Measurements from ENCODE around the gene SLC36A2.
"Not testable (repeated sequence)": the region's sequence is repeated elsewhere in the genome, so short reads cannot be mapped to it uniquely, and the experiment has no call there.

SLC36A2 gene

DNA sequence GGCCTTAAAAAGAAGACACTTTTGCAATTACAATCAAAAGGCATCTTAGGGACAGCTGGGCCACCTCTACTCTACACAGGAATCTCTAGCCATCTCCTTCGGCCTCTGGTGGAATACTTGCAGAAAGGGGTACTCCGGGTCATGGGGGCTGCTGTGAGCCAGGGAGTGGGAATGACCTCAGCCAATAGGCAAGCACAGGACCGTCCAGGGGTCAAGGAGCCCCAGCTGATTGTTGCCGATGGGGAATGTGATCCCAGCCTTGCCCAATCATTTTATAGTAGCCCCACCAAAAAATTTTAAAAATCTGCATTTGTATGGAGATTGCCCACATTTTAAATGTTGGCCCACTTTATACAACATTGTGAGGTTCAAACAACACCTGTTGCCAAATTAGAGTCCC is 26.9 kb downstream of the SLC36A2 start:
- no peak for DNase-seq

DNA sequence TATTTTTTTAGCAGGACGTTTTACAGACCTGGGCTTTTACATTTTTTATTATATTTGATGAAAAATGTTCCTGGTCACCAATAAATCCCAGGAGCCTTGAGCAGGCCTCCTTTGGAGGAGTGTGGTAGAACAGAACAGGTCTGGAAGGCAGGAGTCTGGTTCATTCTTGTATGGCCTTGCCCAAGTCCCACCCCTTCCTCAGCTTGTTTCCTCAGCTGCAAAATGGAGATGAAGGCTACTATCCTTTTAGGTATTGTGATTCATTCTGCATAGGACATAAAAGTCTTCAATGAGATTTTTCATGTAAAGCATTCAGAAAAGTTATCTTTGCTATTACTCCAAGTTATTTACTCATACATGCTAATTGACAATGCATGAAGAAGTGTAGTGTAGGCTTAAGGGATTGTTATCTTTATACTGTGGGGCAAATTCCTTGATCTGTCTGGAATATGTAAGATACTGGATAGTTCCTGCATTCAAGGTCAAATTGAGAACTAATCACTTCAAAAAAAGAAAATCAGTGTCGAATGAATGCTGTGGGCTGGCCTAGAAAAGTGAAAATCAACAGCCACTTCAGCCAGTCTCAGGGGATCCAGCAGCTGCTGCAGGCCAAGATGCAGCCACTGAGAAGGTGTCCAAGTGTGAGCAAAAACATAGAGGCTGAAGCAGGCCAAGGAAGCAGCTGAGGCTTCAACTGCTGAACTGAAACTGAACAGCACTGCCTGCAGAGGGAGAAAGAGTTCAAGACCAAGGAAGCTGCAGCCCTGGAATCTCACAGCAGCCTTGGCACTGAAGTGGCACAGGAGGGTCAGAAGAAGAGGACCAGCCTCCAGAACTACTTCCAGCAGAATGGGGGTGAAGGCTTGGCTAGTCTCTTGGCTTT is 28.3 kb downstream of the SLC36A2 start:
- no peak for DNase-seq

DNA sequence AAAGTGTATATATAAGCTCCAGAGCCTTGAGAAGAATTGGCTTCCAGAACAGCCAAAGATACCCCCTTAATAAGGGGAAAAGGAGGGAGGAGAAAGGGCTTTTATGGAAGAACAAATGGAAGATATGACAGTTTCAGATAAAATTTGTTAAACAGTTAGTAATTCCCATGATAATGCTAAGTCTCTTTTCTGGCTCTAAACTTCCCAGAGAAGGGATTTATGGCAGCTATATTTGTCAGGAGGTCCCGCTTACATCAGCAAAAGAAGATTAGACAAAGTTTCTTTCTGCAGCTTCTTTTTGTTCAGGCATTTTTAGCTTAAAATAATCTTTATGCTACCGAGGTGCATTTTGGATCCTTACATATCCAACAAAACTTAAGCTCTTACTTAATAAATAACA is 29.5 kb downstream of the SLC36A2 start:
- DNase-seq, result no peak

DNA sequence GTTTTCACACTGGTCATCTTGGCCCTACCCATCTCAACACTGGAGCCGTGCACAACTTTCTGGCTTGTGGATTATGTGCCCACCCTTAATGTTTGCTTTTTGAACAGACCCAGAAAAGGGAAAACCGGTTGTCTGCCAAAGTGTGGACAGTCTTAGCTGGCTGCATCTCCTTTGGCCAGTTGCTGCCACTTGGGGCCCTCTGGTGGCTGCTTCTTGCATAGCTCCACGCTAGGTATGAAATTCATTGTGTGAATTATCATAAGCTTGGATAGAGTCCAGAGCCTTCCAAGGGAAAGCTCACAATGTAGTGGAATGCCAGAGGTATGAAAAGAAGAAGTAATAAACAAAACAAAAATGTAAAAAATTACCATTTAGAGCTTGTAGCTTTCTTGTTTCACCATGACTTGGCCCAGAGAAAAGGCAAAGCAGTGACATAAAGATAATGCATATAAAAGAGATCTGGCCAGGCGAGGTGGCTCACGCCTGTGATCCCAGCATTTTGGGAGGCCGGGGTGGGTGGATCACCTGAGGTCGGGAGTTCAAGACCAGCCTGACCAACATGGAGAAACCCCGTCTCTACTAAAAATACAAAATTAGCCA is 31.3 kb downstream of the SLC36A2 start:
- no peak for DNase-seq

DNA sequence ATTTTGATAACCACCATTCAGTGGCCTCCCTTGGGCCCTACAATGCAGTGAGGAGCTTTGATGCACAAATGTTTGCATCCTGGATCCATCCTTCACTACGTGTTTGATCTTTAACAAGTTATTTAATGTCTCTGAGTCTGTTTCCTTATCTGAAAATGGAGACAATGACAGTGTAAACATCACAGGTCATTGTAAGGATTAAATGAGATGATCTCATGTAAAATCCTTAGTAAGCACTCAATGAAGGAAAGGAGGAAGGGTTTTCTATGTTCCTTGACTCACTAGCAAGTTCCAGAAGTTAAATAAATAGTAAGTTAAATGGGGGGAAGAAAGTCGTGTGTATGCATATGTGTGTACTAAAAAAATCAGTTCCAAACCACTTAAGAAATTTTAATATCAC is 34.0 kb downstream of the SLC36A2 start:
- DNase-seq, result no peak

DNA sequence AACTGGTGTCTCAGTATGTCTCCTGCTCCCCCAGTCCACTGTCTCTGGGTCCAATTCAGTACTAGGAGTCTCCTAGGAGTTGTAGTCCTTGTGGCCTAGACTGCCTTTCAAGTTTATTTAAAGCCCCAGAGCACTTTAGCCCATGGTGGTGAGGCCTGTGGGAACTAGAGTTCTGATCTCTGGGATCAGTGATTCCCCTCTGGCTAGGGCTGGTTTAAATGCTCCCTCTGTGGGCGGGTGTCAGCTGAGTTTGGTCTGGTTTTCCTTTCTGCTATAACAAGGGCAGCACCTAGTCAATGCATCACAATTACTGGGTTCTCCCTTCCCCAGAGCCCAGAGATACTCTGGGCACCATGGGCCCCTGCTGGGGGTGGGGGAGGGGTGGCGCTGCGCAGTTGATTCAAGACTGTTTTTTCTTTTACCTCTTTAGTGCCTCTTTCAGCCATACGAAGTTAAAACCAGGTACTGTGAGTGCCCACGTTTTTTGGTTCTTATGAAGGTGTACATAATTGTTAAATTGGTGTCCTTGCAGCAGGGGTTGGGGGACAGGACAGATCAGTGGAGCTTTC is 34.5 kb downstream of the SLC36A2 start:
- DNase-seq, result no peak

DNA sequence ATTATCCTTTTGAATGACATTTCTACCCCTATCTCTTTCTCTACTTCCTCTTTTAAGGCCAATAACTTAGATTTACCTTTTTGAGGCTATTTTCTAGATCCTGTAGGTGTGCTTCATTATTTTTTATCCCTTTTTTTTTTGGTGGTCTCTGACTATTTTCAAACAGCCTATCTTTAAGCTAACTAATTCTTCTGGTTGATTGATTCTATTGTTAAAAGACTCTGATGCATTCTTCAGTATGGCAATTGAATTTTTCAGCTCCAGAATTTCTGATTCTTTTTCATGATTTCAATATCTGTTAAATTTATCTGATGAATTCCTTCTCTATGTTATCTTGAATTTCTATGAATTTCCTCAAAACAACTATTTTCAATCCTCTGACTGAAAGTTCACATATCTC is 36.4 kb downstream of the SLC36A2 start:
- no peak for DNase-seq

DNA sequence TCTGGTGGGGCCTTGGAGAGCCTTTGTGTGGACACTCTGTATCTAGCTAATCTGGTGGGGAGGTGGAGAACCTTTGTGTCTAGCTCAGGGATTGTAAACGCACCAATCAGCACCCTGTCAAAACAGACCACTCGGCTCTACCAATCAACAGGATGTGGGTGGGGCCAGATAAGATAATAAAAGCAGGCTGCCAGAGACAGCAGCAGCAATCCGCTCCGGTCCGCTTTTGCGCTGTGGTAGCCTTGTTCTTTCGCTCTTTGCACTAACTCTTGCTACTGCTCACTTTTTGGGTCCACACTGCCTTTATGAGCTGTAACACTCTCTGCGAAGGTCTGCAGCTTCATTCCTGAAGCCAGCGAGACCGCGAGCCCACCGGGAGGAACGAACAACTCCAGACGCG is 37.5 kb downstream of the SLC36A2 start:
- DNase-seq, result not testable (repeated sequence)

DNA sequence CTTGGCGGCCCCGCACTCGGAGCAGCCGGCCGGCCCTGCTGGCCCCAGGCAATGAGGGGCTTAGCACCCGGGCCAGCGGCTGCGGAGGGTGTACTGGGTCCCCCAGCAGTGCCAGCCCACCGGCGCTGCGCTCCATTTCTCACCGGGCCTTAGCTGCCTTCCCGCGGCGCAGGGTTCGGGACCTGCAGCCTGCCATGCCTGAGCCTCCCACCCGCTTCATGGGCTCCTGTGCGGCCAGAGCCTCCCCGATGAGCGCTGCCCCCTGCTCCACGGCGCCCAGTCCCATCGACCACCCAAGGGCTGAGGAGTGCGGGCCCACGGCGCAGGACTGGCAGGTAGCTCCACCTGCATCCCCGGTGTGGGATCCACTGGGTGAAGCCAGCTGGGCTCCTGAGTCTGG is 38.1 kb downstream of the SLC36A2 start:
- not testable (repeated sequence) for DNase-seq

DNA sequence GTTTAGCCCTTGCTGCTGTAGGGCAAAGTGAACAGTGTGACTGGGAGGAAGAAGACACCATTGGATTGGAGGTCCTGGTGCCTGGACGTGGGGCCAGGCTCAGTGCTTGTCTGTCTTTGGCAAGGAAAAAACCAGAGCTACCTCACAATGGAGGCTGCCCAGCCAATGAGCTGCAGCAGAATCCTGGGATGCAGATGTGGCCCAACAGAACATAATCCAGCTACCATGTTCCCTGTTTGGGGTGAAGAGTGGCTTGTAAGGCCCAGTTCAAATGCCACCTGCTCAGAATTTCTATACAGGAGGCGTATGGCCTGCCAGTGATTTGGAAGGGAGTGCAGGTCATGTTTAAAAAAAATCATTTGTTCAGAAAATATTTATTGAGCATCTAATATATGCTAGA is 43.7 kb downstream of the SLC36A2 start, which contains the start of gene SLC36A3:
SLC36A3 (minus strand) TSS at position 101 of the 400 bp plus-strand sequence. CDS start 412 bp downstream, outside the sequence.
- no peak for DNase-seq

DNA sequence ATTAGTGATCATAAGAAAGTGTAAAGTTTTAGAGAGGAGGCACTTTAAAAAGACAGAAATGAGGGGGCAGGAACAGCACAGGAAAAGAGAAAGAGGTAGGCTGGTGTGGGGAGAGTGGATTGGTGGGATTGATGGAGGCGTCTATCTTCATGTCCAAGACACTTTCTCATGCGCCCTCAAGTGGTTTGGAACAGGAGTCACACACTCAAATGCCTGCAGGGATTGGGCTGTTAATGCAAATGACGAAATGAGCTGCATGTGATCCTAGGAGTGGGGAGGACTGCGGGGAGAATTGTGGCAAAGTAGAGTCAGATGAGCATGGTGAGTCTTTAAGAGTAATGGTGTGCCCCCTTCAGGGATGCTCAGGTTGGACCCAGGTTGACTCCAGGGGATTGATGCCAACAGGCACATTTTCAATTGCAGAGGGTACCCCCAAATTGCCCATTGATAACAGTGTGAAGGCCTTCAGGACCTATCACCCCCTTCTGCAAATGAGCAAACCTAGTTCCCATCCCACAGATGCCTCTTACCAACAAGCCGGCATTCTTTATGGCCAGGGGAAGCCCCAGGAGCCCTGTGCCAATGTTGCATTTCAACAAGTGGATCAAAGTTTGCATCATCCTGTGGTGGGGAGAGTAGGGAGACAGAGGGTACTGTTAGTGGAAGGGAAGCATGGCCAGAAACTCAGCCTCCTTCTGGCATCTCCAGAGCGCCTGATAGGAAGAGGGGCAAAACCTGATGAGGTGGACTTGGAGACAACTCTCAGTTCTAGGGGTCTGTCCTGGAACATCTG is 49.1 kb downstream of the SLC36A2 start:
- DNase-seq, result no peak

DNA sequence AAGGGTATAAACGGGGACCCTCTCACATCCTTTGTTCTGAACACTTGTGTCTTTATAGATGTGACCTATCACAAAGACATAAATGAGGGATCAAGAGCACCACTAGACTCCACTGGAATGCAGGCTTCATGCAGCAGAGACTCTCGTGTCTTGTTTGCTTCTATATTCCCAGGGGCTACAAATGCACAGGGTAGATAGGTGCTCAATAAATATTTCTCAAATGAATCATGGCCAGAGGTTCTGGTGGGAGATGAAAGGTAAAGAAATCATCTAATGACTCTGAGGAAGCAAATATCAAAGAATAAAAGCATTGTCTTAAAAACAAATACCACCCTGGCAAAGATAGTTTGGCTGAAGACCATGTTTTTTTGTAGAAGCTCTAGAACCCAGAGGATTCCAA is 50.4 kb downstream of the SLC36A2 start:
- DNase-seq, result no peak

DNA sequence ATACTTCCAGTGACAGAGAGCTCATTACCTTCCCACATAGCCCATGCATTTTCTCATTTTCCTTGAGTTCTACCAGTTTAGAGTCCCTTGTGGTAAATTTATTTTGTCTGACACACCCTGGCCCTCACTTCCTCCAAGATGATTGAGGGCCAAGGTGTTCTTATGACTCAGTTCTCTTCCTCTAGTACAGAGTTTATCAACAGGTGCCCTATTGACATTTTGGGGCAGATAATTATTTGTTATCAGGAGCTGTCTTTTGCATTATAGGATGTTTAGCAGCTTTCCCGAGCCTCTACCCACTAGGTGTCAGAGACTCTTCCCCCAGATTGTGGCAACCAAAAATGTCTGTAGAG is 50.9 kb downstream of the SLC36A2 start:
- DNase-seq, result no peak

DNA sequence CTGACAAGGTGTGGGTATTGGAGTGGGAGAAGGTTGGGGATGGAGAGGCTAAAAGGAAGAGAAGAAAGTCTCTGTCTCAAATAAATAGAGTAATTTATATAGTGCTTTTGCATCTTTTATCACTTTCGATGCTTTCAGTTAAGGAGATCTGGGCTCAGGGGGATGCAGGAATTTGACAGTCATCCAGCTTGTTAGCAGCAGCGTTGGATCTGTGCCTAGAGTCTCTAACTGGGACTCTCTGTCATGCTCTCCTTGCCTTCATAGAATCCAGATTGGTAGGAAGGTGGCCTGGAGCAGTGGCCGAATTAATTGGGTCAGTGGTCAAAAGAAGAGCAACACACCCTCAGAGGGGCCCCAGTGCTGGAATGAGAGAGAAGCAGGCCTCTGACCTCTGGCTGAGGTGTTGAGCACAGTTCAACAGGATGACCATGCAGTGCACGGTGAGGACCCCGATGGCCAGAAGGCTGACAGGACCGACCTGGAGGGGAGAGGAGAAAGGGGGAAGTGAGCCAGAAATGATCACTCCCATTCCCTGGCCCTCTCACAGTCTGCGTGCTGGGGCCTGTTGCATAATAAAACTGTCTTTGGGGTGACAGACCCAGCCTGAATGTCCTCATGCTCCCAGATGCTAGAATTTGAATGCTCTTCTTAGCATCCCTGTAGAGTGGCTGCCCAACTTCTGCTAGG is 51.4 kb downstream of the SLC36A2 start:
- no peak for DNase-seq

DNA sequence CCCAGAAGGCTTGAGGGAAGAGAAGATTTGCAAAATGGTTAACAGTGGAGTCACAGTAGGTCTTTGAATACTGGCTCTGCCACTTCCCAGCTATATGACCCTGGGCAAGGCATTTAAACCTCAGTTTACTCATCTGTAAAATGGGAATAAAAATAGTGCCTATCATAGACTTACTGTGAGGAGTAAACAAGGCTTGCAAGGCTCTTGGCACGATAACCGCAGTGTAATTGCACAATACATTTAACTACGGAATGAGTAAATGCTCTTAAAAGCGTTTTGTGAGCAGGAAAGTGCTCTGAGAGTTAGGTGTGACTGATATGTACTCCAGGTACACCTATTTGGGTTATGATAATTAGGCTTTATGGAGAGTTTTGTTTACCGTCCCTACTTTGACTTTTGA is 52.2 kb downstream of the SLC36A2 start:
- DNase-seq, result no peak

DNA sequence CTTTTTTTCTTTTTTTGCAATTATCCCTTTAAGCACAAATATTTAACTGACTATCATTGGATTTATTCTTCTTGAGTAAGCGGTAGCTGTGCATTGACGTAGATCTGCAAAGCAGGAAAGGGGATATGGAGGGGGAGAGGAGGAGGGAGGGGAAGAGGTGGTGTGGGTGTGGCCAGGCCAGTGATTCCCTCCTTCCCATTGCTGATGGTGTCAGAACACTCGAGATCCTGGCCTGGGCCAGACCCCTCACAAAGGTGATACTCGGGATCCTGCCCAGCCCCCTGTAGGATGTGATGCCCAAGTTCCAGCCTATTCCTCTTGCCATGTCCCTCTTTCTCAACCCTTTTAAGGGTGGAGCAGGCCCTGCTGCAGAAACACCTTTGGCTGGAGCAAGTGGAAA is 53.7 kb downstream of the SLC36A2 start:
- no peak for DNase-seq

DNA sequence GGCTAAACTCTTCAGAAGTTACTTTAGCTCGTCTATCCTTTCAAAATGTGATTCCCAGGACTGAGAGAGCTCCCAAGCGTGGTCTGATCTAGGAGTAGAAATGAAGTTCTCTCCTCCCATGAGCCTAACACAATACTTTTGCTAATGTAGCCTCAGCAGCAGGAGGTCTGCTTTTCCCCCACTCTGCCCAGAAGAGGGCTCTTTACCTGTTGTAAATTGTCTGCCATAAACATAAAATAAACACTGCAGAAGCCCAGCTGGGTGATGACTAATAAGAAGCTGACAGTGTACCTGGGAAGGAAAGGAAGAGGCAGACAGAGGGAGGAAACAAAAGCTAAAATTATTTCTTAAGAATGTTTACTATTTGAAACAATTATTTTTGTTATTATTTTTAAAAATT is 59.2 kb downstream of the SLC36A2 start:
- no peak for DNase-seq

DNA sequence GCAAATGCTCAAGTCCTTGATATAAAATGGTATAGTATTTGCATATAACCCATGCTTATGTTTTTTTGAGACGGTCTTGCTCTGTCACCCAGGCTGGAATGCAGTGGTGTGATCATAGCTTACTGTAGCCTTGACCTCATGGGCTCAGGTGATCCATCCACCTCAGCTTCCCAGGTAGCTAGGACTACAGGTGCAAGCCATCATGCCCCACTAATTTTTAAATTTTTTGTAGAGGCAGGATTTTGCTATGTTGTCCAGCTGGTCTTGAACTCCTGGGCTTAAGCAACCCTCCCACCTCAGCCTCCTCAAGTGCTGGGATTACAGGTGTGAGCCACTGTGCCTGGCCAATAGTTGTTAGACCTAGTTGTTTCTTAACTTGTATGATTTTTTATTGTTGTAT is 61.1 kb downstream of the SLC36A2 start:
- DNase-seq, result no peak

DNA sequence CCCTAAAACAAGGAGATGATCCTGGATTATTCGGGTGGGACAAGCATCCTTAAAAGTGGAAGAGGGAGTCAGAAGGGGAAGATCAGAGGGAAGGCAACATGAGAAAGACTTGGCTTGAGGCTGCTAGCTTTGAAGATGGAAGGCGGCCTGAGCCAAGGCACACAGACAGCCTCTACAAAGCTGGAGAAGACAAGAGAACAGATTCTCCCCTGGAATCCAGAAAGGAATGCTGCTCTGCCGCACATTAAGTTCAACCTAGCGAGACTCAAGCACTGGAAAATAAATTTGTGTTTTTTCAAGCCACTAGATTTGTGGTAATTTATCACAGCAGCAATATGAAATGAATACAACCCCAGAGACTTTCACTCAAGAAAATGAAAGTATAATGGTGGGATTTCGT is 61.7 kb downstream of the SLC36A2 start:
- DNase-seq, result no peak

DNA sequence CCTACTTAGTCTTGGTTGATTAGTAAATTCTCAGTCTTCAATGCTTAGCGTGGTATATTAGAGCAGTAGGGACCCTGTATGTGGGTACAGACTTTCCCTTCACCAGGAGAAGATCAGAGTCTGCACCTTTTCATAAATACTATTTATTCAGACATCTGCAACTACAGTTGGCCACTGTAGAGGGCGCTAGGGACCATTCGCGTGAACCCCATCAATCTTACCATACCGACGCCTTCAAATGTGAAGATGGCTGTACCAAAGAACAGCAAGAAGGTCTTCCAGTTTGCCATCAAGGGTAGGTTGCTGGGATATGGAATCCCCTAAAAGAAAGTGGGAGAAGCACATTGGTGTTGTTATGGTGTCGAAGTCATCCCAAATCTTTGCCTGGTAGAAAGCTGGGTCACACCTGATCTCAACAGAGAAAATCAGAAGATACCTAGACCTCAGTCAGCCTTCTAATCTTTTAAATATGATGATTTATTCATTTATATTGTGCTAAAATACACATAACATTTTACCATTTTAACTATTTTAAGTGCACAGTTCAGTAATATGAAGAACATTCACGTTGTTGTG is 62.9 kb downstream of the SLC36A2 start:
- no peak for DNase-seq

DNA sequence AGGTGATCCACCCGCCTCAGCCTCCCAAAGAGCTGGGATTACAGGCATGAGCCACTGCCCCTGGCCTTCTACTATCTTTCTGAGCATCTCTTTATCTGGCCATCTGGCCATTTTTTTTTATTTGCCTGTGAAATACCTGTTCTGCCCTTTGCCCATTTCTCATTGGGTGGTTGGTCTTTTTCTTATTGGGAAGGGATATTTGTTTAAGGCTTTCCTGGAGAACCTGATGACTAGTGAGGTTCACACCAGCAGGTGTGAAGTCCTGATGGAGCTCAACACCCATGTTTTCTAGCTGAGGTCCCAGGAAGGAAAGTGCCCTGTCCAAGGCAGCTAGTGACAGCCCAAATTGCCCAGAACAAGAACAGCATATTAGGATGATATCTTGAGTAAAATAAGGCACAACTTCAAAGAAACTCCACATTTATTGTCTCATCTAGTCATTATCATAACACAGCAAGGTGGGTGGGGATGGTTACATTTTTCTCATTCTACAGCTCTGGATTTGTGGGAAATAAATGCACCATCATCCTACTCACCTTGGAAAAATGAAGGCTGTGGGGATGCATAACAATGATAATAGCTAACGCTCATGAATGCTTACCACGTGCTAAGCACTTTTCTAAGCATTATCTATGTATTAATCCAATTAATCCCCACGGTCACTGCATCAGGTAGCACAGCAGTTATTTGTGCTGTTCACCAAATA is 64.1 kb downstream of the SLC36A2 start:
- no peak for DNase-seq

All from activated CD4-positive, alpha-beta T cell treated with anti-CD3 and anti-CD28 coated beads for 1 hour (primary cell).